GM18867 (cell line): ENCODE results near the gene PDK3.
A peak's percentile ranks its signal among the peaks of the same experiment; 100 is the strongest.

Experiments
- ATAC-seq: cut with Tn5 transposase; IDR thresholded peaks from one replicate; pipeline ENCODE4 v1.9.1; 2021; ENCODE audit warnings: mild to moderate bottlenecking, moderate library complexity; ENCODE audit not compliant: unreplicated experiment

PDK3 gene

GRCh38 chrX:24464836-24465531 is at the start of gene PDK3:
TSS of gene PDK3 (plus strand) at chrX:24465286. CDS start at chrX:24465456, 170 bp downstream.
- peak; percentile 95 for ATAC-seq

DNA sequence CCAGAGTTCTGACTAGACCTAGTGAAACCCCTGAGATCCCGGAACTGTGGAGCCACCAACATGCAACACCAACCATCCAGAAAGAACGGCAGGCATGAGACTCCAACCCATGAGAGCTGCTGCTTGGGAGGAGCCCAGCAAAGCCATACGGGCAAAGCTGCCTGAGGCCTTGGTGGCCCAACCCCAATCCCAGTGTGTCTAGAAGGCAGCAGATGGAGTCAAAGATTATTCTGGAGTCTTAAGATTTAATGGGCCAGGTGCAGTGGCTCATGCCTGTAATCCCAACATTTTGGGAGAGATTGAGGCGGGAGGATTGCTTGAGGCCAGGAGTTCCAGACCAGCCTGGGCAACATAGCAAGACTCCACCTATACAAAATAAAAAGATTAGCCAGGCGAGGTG is 49.2 kb upstream of the PDK3 start:
- no peak for ATAC-seq

DNA sequence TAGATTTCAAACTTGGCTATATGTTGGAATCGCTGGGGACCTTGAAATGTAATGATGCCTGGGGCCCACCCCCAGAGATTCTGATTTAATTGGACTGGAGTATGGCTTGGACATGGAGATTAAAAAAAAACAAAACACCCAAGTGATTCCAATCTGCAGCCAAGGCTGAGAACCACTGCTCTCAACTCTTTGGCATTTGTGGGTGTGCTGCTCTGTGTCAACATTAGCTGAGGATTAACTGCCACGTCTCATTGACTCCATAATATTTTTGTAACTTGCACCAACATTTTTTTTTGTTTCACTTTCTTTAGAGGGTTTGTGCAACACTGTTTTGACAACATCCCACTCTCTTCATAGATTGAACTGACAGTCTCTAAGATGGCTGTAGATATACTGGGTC is 41.1 kb upstream of the PDK3 start:
- no peak for ATAC-seq

GRCh38 chrX:24424948-24425347 is 40.1 kb upstream of the PDK3 start:
- ATAC-seq = no peak

DNA sequence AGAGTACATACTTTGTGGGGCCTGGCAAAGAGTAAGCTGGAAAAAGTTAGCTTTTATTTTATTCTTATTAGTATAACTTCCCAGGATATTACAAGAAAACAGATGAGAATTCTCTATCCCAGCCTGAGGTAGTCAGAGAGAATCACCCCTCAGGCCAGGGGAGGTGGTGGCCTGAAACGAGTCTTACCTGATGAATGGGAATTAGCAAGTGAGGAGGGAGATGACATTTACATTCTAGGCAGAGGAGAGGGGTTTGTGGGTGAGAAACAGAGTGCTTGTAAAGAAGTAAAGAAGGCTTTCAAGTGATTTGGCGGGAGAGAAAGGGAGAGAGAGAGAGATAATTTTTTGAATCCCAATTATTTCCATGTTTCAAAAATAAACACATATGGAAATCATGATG is 39.3 kb upstream of the PDK3 start:
- no peak for ATAC-seq

- ATAC-seq = no peak
Measured at GRCh38 chrX:24426340-24426913, 38.7 kb upstream of the PDK3 start.

DNA sequence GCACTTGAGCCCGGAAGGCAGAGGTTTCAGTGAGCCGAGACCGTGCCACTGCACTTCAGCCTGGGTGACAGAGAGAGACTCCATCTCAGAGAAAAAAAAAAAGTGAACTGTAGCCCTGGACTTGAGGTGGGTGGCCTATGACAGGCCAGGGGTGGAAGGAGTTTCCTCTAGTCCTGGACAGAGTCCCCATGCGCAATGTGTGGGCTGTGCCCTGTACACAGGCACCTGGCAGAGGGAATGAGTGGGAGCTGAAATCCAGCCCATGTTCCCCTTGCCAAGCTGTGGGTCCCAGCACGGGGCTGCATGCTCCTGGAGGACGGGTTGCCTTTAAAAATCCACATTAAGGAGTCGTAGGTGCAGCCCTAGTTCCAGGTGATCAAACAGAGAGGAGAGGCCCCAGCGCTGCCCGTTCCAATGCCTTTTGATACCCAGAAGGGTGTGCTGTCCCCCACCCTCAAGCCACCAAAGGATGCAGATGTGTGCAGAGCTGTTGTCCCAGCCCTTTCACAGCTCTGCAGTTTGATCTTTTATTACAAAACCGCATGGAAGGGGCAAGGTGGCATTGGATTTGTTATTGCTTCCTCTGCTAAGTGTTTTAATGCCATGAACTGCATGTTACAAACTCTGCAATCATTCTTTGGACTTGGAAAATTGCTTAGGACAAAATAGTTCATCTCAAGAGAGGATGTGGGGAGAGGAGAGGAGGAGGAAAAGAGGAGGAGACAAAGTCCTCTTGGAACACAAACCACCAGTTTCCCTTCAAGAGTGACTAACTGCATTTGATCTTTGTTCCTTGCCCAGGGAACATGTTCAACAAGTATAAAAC is 38.0 kb upstream of the PDK3 start:
- ATAC-seq = no peak

DNA sequence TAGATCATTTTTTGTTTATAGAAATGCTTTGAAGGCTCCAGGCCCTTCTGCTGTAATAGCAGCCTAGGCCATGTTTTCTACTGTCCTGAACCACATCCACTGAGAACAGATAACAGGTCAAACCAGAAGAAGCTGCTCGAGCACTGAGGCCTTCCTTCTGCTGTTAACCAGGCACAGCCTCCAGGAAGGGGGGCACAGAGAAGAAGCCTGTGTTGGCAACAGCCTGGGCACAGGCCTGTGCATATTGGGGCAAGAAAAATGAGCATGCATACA is 37.4 kb upstream of the PDK3 start:
- ATAC-seq = no peak

GRCh38 chrX:24428516-24428915 is 36.6 kb upstream of the PDK3 start:
- ATAC-seq = no peak

DNA sequence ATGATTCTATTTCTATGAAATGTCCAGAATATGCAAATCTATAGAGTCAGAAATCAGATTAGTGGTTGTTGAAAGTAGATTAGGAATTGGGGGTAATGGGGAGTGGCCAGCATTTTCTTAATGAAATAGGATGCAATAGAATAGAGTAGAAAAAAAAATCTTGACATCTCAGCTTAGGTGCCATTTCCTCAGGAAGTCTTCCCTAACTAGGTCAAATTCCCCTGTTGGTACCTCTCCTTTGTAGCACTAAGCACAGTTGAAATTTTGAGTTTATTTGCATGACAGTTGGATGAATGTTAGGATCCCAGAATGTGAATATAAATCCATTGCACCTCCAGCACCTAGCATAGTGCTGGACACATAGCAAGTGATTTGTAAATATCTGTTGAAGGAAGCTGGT is 30.0 kb upstream of the PDK3 start:
- ATAC-seq = no peak

DNA sequence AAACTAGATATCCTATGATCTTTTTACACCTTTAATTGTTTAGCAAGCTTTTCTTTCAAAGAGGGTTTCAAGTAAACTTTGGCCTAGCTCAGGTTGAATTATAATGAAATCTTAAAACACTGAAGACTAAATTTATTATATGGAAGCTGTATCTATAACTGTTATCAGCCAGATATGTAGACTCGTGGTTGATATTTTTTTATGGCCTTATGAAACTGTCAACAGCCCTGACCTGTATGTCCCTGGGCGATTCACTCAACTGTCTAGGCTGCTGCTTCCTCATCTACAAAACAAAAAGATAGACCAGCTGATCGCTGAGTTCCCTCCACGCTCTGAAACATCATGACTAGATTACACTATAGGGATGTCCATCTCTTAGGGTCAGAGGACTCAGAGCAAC is 21.2 kb upstream of the PDK3 start:
- ATAC-seq = no peak

GRCh38 chrX:24444645-24445044 is 20.4 kb upstream of the PDK3 start:
- no peak for ATAC-seq

DNA sequence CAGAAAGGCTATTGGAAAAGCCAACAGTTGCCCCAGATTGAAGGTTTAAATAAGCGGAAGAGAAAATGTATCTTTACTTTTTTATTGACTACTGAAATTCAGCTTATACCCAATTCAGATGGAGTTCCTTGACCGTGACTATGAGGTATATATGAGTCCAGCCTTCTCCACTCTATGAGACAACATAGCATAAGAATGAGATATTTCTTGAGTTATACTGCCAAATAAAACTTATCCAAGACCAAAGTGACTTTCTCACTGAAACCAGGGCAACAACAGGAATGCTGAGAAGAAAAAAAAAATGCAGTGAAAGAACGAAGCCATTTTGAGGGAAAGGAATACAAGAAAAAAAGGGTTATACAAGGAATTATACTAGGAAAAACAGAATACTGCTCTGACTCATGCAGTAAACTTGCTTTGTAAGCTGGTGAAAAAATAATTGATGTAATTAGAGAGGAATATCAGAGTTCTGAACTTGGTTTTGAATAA is 16.3 kb upstream of the PDK3 start:
- no peak for ATAC-seq

DNA sequence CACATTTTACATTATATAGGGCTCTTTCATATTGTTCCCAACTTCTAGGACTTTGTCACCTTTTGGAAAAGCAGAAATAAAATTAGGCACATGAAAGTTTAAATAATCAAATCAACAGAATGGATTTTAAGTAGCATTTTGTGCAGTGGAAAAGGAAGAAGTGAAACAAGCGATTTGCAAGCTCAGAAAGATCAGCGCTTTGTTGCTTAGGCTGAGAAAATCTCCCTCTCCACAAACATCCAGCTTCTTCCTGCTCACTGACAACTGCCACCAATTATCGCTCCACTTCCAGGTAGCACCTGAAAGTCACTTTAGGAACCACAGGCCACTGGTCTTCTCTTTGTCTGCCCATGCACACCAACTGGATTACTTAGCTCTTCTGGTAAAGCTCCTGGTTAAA is 2.0 kb upstream of the PDK3 start:
- no peak for ATAC-seq

GRCh38 chrX:24464498-24464835 is 619 bp upstream of the PDK3 start:
- no peak for ATAC-seq

- peak; percentile 18 for ATAC-seq
Measured at GRCh38 chrX:24465532-24465865, 413 bp downstream of the PDK3 start.

- no peak for ATAC-seq
Measured at GRCh38 chrX:24466025-24466424, 939 bp downstream of the PDK3 start.

DNA sequence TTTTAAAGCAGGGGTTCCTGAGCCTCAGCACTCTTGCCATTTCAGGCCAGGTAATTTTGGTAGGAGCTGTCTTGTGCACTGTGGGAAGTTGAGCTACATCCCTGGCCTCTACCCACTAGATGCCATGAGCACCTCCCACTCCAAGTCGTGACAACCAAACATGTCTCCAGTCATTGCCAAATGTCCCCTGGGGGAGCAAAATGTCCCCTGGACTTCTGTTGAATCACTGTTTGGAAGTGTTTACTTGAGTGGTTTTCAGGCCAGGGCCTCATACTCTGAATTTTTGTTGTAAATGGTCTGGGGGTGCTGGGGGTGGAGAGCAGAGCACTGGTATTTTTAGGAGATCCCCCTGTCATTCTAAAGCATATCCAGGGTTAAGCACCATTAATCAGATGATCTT is 3.2 kb downstream of the PDK3 start:
- no peak for ATAC-seq

DNA sequence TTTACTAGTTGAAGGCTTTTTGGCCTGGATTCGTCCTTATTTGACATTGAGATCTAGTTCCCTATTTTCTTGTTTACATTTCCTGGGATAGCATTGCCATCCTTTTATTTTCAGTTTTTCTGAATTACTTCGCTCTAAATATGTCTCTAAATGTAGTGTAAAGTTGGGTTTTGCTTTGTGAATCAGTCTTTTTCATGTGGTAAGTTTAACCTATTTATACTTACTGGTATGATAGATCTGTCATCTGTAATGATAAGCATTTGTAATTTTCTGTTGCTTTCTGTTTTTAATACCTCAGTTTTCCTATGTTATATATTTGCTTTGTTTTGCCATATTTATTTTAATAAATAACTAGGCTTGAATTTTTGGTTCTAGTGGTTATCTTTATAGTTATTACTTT is 6.7 kb downstream of the PDK3 start:
- ATAC-seq = no peak

- ATAC-seq = no peak
Measured at GRCh38 chrX:24475480-24475879, 10.4 kb downstream of the PDK3 start.

GRCh38 chrX:24478509-24478908 is 13.4 kb downstream of the PDK3 start:
- no peak for ATAC-seq

DNA sequence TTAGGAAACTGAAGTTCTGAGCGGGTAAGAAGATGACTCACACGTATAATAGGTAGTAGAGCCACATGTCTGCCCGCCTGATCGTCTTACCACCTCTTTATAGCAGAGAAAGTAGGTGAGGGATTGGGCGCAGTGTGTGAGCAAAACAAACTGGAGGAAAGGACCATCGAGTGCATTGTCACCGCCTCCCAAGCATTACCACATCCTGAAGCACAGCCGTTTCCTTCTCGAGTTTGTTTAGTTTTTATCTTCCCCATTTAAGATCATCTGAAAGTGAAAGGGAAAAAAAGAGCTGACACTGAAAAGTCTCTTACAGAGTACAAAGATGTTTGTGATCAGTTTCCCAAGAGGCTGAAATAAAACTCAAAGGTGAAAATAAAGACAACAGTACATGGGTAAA is 14.8 kb downstream of the PDK3 start:
- ATAC-seq = peak; percentile 94
